Posterior vena cava (tissue), 2 donors: Measurements from ENCODE around the gene NBAS. TPM values are rescaled to one million over a fixed set of nuclear protein-coding genes. Genes with fewer than 3 reads are reported as not detected.

ENCODE experiments used
- DNase-seq: peaks from one replicate; pipeline ENCODE4 v3.0.0-alpha.2; 2020; ENCODE audit warnings: low spot score
- intact Hi-C, 2 donors: fragments of 100-400 bp; cut with DNase I; formaldehyde crosslinking; loops; one replicate each; pipeline versions ENCODE4 v1.14.1 to v1.14.2; 2022 to 2023
- total RNA-seq, 2 donors: library from RNA; stranded (reverse); fragmentation: NEBNext Ultra II Directional; extraction: Animal tissue kit (Norgen Biotek cat#: 25700); gene quantifications; one replicate each; pipeline ENCODE4 v1.2.1, GENCODE V29; 2021
- donor health status: DM: yes; HTN: yes; CAD: no.
- donor health status: DM: yes; HTN: yes; CAD: no.

Gene NBAS
- total RNA-seq, 2 donors from 2014 or later = 38.0 to 38.1 TPM

GRCh38 chr2:15389326-15389700 lies 171.8 kb downstream of the NBAS start:
- no peak for DNase-seq
- intact Hi-C loops = no loop called here

GRCh38 chr2:15388406-15389325 lies 172.5 kb downstream of the NBAS start:
- no peak for DNase-seq
- intact Hi-C loops = no loop called here

GRCh38 chr2:15385184-15385583 lies 175.9 kb downstream of the NBAS start:
- DNase-seq = no peak
- intact Hi-C loops = no loop called here

GRCh38 chr2:15383695-15384350 lies 177.3 kb downstream of the NBAS start:
- intact Hi-C loops = no loop called here
- DNase-seq = no peak

- intact Hi-C loops = no loop called here
- DNase-seq = no peak
Observed at GRCh38 chr2:15378148-15378908, 182.8 kb downstream of the NBAS start.

GRCh38 chr2:15377202-15377601 lies 183.9 kb downstream of the NBAS start:
- DNase-seq = no peak
- intact Hi-C loops = no loop called here

- intact Hi-C loops = no loop called here
- DNase-seq = no peak
Observed at GRCh38 chr2:15372019-15372418, 189.1 kb downstream of the NBAS start.

GRCh38 chr2:15369129-15369528 lies 192.0 kb downstream of the NBAS start:
- intact Hi-C loops = no loop called here
- no peak for DNase-seq

GRCh38 chr2:15367715-15368114 lies 193.4 kb downstream of the NBAS start:
- intact Hi-C loops = no loop called here
- DNase-seq = no peak

- intact Hi-C loops = no loop called here
- DNase-seq = no peak
Observed at GRCh38 chr2:15367205-15367604, 193.9 kb downstream of the NBAS start.

- intact Hi-C loops = no loop called here
- DNase-seq = no peak
Observed at GRCh38 chr2:15365411-15365810, 195.7 kb downstream of the NBAS start.

- no peak for DNase-seq
- intact Hi-C loops = no loop called here
Observed at GRCh38 chr2:15364561-15364960, 196.6 kb downstream of the NBAS start.

- intact Hi-C loops = no loop called here
Observed at GRCh38 chr2:15363734-15364133, 197.4 kb downstream of the NBAS start.

GRCh38 chr2:15363142-15363541 lies 198.0 kb downstream of the NBAS start:
- intact Hi-C loops = no loop called here
- DNase-seq = no peak

More at GRCh38 chr2:15363734-15364133, 197.4 kb downstream of the NBAS start:
- DNase-seq = no peak

- intact Hi-C loops = no loop called here
- DNase-seq = no peak
Observed at GRCh38 chr2:15359716-15360531, 201.2 kb downstream of the NBAS start.

GRCh38 chr2:15357922-15358321 lies 203.2 kb downstream of the NBAS start:
- intact Hi-C loops = no loop called here
- DNase-seq = no peak

GRCh38 chr2:15357186-15357585 lies 203.9 kb downstream of the NBAS start:
- intact Hi-C loops = no loop called here
- no peak for DNase-seq

GRCh38 chr2:15355386-15355785 lies 205.7 kb downstream of the NBAS start:
- intact Hi-C loops = no loop called here
- no peak for DNase-seq
